KG1 (cell line): ENCODE results near the gene DNAJB6.
"Not testable (repeated sequence)": the region's sequence is repeated elsewhere in the genome, so short reads cannot be mapped to it uniquely, and the experiment has no call there.

Experiments used
- DNase-seq: peaks from one replicate; lab custom pipeline; 2025; lab: John Stamatoyannopoulos, UW

DNAJB6 gene

DNA sequence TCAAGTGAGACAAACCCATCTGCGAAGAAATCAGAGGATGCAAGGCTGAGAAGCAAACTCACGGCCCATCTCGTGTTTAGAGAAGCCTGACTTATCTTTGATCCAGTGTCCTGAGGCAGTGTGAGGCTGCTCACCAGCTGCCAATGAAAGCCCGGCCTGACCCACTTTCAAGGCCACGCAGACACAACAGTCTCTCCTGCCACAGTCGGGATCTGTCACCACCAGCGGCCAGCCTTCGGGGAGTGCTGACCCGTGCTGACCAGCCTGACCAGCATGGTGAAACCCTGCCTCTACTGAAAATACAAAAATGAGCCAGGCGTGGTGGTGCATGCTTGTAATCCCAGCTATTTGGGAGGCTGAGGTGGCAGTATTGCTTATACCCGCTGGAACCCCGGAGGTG lies 7.4 kb upstream of the DNAJB6 start:
- no peak for DNase-seq

GRCh38 chr7:157330567-157330966 lies 6.2 kb upstream of the DNAJB6 start:
- DNase-seq, result not testable (repeated sequence)

GRCh38 chr7:157331049-157331448 lies 5.8 kb upstream of the DNAJB6 start:
- DNase-seq, result not testable (repeated sequence)

GRCh38 chr7:157335236-157335635 lies 1.6 kb upstream of the DNAJB6 start:
- DNase-seq, result no peak

- no peak for DNase-seq
Measured at GRCh38 chr7:157335991-157336382, 817 bp upstream of the DNAJB6 start.

DNA sequence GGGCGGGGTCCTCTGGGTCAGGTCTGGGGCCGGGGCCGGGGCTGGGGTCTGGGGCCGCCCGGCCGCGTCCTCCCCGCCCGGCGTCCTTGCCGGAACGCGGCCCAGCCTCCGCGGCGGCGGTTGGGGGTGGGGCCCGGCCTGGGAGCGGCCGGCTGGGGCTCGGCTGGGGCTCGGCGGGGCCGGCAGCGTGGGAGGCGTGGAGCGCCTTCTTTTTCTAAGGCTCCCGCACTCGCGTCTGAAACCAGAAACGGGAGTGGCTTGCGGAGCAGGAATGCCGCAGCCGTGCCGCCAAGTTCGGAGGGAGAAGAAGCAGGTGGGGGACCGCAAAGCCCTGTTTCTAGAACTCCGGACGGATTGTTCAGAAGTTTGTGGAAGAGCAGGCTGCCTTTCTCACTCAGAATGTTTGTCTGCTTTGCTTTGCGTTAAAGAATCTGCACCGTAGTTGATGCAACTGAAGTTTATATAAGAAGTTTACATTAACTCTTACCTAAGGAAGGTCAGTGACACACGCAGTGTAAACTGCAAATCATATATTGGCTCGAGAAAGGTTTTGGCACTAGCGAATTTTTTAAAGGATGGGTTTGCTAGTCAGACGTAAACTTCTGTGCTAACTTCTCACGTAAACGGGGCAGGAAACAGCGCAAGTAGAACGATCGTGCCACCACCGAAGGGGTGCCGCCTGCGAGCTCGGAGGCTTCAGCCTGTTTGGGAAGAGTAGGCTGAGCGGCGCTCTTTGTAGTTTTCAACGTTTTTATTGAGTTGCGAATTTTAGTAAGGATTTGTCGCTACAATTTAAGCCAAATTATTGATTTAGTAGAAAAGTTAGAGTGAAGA lies 729 bp downstream of the DNAJB6 start:
- no peak for DNase-seq

DNA sequence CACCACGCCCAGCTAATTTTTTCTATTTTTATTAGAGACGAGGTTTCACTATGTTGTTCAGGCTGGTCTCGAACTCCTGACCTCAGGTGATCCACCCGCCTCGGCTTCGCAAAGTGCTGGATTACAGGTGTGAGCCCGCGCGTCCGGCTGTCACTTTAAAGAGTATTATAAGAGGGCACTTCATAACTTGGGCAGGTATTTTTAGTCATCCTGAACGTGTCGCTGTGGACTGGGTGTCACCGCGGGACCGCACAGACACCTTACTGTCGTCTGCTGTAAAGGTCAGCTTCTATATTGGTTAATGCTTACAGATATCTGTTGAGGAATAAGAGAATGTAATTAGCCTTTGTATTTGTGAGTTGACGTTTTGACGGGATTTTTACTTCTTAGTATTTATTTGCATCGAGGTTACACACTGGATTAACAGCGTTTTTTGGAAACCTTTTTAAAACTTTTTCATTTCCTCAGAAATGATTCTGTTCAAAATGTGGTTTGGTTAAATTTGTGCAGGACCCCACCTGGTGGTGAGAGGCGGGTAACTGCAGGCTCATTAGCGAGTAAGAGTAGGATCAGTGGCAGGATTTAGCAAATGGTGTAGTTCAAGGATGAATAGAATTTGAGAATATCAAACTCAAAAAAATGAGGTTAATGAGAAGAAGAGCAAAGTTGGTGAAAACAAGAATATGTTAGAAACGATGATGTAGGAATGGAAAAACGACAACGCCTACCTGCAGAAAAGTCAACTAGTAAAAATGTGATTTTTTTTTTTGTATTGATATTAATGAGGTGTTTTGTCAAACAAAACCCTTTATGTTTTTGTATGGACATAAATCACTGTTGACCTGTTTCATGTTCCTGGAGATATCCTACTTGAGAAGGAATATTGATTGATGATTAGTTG lies 3.2 kb downstream of the DNAJB6 start:
- peak; percentile 79 for DNase-seq

GRCh38 chr7:157347217-157347904 lies 10.6 kb downstream of the DNAJB6 start:
- DNase-seq, result no peak

- DNase-seq, result no peak
Measured at GRCh38 chr7:157348548-157348947, 11.7 kb downstream of the DNAJB6 start.

GRCh38 chr7:157352516-157352915 lies 15.7 kb downstream of the DNAJB6 start:
- DNase-seq, result no peak

- DNase-seq, result no peak
Measured at GRCh38 chr7:157355784-157356511, 19.1 kb downstream of the DNAJB6 start.

- no peak for DNase-seq
Measured at GRCh38 chr7:157357129-157358040, 20.6 kb downstream of the DNAJB6 start.

- no peak for DNase-seq
Measured at GRCh38 chr7:157358041-157358752, 21.4 kb downstream of the DNAJB6 start.

DNA sequence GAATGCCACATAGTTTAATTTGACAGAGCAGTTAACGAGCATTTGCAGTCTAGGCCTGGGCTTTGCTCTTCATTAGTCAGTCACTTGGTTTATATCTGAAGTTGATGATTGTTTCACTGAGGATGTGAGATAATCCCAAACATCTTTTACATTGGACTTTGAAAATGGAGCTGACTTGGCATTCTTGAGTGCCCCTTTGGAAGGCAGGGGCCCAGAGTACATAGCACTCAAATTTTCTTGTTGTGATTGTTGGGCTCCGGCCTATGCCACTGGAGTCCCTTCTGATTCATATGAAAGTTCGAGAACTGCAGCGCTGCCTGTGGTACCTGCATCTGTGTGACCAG lies 21.9 kb downstream of the DNAJB6 start:
- no peak for DNase-seq

DNA sequence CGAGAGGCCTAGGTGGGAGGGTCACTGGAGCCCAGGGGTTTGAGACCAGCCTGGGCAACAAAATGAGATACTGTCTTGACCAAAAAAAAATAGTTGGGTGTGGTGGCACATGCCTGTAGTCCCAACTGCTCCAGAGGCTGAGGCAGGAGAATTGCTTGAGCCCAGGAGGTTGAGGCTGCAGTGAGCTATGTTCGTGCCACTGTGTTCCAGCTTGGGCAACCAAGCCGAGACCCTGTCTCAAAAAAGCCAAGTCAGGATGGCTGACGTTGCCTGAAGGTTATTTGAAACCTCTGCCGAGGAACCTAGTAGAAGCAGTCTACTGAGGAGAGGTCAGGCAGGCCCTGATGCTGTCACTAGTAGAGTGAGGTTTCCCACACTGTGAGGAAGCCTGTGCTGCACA lies 22.8 kb downstream of the DNAJB6 start:
- DNase-seq, result no peak

DNA sequence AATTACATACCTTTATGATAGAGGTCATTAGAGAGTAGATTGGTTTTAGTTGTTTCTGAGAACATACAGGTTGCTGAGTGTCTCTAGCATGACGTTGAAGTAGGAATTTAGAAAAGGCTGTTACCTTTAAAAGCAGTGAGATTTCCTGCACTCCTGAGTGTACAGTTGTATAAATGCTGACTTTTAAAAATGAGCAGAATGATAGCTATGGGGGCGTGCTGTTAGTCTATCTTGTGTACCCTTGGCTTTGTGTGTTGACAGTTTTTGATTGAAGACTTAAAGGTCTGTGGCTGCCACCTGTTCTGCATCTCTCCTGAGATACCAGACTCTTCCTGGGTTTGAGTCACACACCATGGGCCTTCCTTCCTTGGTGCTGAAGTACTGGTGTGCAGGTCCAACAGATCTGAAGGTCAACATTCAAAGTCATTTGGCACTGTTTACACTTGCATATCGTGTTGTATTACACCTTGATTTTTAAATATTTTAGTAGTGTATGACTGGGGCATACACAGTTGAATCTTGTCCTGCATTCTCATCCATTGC lies 23.8 kb downstream of the DNAJB6 start:
- no peak for DNase-seq

GRCh38 chr7:157361537-157361936 lies 24.7 kb downstream of the DNAJB6 start:
- no peak for DNase-seq

DNA sequence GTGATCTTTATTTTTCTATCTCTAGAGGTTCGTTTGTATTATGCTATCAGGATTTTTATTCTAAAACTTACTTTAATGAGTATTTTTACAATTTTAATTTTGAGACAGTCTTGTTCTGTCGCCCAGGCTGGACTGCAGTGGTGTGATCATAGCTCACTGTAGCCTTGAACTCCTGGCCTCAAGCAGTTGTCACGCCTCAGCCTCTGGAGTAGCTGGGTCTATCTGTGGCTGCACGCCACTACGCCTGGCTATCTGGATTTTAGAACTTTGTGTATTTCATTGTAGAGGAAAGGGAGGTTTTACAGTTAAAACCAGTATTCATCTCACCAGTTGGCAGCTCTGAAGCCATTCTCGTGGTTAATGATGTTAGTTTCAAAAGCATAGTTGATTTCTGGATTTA lies 25.9 kb downstream of the DNAJB6 start:
- no peak for DNase-seq

DNA sequence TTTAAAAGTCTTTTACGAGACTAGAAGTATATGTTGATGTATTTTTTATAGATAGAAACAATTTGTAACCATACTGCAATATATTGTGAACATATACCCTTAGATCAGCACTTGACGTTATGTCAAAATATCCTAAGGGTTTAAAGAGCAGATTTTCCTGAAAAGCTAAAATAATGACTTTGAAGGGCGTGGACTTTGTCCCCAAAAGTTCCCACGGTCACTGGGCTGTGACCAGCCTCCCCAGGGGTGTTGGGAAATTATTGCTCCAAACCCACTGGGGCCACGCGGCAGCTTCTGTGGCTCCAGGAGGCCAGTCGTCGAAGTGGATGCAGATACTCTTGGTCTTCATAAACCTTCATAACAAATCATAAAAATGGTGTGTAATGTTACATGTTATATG lies 29.9 kb downstream of the DNAJB6 start:
- DNase-seq, result no peak

- DNase-seq, result no peak
Measured at GRCh38 chr7:157368955-157369354, 32.2 kb downstream of the DNAJB6 start.
